HG03175 (cell line): ENCODE results near the gene PPP2R2B.
"Not testable (repeated sequence)": the region's sequence is repeated elsewhere in the genome, so short reads cannot be mapped to it uniquely, and the experiment has no call there.

Experiments
- ATAC-seq: cut with Tn5 transposase; IDR thresholded peaks from one replicate; pipeline ENCODE4 v1.9.1; 2021; ENCODE audit warnings: mild to moderate bottlenecking, moderate library complexity; ENCODE audit not compliant: unreplicated experiment

The PPP2R2B gene

GRCh38 chr5:146562461-146562860 is 316.1 kb downstream of the PPP2R2B start:
- ATAC-seq: no peak

GRCh38 chr5:146561711-146562110 is 316.8 kb downstream of the PPP2R2B start:
- no peak for ATAC-seq

GRCh38 chr5:146560205-146560812 is 318.2 kb downstream of the PPP2R2B start:
- ATAC-seq: peak; percentile 30

DNA sequence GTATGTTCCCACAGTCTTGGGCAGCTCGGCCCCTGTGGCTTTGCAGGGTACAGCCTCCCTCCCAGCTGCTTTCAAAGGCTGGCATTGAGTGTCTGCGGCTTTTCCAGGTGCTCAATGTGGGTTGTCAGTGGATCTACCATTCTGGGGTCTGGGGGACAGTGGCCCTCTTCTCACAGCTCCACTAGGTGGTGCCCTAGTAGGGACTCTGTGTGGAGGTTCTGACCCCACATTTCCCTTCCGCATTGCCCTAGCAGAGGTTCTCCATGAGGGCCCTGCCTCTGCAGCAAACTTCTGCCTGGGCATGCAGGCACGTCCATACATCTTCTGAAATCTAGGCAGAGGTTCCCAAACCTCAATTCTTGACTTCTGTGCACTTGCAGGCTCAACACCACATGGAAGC is 321.7 kb downstream of the PPP2R2B start:
- not testable (repeated sequence) for ATAC-seq

DNA sequence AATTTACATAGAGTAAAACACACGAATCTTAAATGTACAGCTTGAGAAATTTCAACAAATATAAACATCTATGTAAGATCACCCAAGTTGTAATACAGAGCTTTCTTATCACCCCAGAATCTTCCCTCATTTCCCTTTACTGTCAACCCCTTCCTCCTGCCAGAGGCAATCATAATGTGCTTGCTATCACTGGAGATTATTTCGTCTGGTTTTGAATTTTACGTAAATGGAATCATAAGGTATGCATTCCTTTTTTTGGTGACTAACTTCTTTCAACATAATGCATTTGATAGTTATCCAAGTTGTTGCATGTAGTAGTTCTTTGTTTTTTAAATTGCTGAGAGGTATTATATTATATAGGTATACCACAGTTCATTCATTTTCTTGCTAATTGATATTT is 325.1 kb downstream of the PPP2R2B start:
- no peak for ATAC-seq

DNA sequence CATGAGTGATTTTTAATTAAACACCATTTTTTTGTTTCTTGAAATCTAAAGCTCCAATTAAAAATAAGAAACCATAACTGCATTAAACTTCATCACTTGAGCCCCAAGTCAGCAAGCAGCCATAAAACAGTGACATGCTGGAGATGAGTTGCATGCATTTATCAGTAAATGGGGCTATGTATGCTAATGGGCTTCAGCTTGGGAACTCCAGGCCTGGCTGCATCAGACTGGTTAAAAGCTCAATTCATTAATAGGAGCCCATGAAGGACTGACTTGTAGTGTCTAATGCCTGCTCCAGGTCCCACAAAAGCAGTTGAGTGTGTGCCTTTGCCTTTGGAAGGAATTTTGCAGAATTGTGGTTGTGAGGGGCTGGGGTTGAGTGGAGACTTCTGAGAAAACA is 328.9 kb downstream of the PPP2R2B start:
- ATAC-seq: no peak

GRCh38 chr5:146548781-146549449 is 329.6 kb downstream of the PPP2R2B start:
- ATAC-seq: no peak

GRCh38 chr5:146544232-146544631 is 334.3 kb downstream of the PPP2R2B start:
- no peak for ATAC-seq

DNA sequence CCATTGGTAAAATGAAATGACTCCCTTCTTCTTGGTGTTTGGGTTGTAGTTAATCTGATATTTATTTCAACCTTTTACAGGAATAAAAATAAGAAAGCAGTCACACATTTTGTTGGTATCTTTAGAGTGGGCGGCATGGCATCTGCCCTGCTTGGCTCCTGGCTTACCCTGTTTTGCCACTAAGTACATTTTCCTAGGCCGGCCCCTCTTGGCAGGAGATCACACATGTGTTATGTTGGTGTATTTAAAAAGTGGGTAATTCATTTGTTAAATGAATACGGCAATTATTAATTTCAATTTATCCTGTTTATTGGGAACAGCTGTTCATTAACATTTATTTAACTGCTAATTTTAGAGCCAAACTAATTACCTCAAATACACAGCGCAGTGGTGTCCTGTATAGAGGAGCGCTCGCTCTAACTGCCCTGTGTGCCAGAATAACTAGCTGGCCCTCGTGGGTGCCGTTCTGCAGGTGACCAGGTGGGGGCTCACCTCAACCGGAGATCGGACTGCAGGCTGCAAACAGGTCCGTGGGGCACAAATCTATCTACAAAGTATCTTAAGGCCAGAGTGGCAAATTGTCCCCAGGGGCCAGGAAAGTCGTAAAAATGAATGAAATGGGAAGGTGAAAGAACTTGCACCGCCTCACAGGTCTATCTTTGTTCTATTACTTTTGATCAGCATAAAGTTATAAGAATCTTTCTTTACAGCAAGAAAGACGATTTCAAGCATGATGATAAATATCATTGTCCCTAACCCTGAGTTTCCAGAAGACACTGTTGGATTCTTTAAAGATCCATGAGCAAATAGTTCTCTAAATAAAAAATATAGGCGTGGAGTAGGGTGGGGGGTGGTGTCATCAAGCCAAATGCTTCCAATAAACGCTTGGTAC is 336.4 kb downstream of the PPP2R2B start:
- peak; percentile 97 for ATAC-seq

GRCh38 chr5:146540414-146540813 is 338.1 kb downstream of the PPP2R2B start:
- ATAC-seq: no peak

DNA sequence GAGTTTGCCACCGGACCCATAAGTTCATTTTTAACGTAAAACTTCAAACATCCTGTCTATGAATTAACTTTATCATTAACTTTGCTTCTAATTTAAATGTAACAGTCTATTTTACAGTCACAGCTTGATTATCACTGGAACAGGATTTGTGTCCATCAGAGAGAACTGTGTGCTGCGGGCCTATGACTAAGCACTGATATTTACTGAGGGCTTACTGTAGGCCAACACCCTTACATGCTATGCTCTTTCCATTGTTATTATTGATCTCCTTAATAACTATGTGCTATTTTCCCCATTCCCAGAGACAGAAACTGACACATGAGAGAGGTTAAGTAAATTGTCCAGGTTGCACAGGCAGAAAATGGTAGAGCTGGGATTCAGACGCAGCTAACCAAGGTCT is 338.6 kb downstream of the PPP2R2B start:
- no peak for ATAC-seq

DNA sequence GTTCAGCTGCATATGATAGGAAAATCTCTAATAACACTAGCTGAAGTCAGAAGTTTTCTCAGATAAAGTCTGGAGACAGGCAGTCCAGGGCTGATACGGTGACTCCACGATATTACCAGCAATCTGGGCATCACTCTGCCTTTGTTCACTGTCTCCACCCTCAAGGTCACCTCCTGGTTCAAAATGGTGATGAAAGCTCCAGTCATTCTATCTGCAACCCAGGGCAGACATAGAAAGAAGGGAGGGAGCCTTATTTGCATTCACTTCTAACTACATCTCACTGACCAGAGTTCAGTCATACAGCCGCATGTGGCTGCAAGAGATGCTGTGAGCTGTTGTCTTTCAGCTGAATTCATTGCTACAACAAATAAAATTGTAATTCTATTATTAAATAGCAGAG is 340.1 kb downstream of the PPP2R2B start:
- ATAC-seq: no peak

- ATAC-seq: no peak
These were observed 344.7 kb downstream of the PPP2R2B start for GRCh38 chr5:146533882-146534281.

DNA sequence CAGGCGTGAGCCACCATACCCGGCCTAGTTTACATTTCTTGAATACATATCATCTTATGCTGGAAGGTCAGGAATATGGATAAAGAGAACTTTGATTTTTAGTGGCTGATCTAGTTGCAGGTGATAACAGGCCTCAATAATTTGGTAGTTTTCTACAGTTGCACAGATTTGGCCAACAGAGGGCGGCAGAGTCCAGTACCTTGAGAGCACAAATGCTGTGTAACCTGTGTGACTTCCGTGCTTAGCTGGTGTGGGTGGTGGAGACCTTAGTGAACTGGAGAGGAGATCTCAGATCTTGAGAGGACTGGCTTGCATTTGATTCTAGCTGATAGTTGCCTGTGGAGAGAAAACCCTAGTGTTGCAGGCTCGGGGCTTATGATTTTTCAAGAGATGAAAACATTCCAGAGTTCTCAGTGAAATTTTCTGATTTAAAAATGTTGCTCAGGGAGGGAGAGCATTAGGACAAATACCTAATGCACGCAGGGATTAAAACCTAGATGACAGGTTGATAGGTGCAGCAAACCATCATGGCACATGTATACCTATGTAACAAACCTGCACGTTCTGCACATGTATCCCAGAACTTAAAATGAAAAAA is 345.2 kb downstream of the PPP2R2B start:
- ATAC-seq: peak; percentile 94
